Raji (cell line): ENCODE measurements around the gene PLEKHA8.
A peak's percentile ranks its signal among the peaks of the same experiment; 100 is the strongest.

Experiments
- POLR2A ChIP-seq: IDR thresholded peaks from 2 replicates; pipeline ENCODE4 v1.6.1; 2011; ENCODE audit warnings: low read depth, low read length, control low read depth; ENCODE audit not compliant: insufficient read depth

PLEKHA8 gene

DNA sequence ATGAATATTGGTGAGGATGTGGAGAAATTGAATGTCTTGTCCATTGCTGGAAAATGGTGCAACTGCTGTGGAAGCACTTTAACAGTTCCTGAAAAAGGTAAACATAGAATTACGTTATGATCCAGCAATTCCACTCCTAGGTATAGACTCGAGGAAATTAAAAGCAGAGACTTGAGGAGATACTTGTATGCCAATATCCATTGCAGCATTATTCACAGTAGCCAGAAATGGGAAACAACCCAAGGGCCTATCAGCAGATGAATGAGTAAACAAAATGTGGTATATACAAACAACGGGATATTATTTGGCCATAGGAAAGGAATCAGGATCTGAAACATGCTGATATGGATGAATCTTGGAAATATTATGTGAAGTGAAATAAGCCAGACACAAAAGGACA lies 74.1 kb downstream of the PLEKHA8 start:
- no peak for TF ChIP-seq POLR2A

DNA sequence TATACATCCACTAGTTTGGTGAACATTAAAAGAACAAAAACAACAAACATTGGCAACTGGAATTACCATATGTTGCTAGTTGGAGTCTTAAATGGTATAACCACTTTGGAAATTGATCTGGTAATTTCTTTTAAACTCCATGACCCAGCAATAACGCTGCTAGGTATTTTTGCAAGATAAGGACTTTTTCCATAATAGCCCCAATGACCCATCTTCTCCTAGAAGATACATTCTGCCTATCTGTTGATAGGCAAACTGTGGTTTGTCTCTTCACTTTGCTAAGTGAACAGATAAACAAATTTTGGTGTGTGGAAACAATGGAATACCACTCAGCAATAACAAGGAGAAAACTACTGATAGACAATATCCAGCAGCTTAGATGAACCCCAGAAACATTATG lies 75.9 kb downstream of the PLEKHA8 start:
- TF ChIP-seq POLR2A: no peak

DNA sequence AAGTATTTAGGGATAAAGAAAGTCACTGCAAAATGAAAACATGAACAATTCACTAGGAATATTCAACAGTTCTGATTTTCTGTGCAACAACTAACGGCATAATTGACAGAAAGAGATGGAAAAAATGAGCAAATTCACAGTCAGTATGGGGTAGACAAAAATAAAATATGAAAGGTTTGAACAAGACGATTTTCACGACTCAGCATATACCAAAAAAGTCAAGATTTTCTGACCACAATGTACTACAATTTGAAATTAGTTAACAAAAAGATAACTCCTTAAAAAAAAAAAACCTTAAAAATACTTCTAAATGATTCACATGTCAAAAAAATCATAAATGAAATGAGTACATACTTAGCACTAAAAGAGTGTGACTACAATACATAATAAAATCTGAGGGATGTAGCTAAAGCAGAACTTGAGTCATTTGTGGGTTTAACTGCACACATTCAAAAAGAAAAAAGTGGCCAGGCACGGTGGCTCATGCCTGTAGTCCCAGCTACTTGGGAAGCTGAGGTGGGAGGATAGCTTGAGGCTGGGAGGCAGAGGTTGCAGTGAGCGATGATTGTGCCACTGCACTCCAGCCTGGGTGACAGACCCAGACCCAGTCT lies 84.0 kb downstream of the PLEKHA8 start:
- TF ChIP-seq POLR2A: no peak

- TF ChIP-seq POLR2A: no peak
These were observed 84.9 kb downstream of the PLEKHA8 start for GRCh38 chr7:30113144-30113543.

DNA sequence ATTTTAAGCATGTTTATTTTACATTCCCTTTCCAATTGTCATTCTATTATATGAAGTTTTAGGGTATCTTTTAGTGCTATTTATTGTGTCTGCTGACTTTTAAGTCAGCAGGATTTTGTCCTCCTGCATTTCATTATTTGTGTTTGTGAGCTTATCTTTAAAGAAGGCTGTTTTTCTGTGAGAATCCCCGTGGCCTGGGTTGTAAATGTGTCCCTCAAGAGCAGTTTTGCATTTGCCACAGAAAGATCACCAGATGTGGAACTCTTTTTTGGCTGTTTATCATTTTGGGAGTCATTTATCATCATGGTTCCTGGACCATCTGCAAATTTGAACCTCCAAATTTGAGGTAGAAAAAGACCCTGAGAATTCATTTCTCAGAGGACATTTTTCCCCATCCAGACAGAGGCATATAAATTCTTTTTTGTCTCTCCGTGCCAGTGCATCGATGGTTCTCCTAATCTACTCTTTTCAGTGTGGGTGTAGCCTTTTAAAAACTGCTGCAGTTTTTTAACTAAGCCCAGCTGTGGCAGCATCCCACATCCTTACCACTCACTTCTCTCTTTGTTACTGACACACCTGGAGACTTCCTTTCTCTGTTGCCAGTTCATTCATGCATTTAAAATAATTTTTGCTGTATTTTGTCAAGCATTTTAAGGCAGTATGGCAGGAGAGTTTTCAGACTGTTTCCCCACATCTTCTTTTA lies 86.5 kb downstream of the PLEKHA8 start:
- TF ChIP-seq POLR2A: no peak

DNA sequence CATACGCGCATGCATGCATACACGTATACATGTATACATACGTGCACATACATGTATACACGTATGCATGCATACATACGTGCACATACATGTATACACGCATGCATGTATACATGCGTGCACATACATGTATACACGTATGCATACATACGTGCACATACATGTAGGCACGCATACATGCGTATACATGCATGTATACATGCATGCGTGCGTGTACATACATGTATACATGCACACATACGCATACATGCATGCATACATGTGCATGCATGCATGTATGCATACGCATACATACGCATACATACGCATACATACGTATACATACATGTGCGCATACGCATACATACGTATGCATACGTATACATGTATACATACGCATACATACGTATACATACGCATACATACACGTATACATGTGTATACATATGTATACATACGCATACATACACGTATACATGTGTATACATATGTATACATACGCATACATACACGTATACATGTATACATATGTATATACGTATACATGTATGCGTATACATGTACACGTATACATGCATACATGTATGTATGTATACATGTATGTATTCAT lies 87.6 kb downstream of the PLEKHA8 start:
- TF ChIP-seq POLR2A: no peak

DNA sequence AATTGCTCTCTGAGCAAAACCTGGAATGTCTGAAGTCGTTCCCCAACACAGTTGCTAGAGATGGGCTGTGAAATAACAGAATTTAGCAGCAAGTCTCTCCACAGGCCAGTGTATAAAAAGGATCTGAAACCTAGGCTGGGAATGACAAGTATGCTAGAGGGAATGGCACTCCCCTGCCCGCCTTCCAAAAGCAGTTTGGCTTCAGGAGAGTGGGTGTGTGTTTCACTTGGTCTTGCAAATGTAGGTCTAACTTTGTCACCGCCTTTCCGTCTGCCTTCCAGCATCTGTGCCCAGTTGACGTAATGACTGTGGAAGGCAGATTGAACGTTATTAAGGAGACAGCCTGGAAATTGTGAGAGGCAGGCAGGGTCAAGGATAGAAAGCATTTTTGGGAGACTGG lies 88.6 kb downstream of the PLEKHA8 start:
- TF ChIP-seq POLR2A: no peak

DNA sequence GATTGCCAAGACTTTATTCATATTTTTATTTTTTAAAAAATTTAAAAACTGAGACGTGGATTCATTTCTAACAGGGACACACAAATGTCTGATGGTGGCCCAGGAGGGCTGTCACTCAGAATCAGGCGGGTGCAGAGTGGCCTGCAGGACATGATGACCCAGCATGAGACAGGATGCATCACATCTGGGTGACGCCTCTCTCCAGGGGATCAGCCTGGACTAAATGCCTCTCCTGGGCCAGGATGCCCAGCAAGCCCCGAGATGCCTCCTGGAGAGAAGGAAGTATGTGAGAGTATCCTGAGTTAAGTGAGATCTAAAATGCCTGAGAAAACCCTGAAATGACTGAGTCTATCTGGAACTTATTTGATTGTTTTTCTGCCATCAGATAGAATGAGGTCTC lies 89.7 kb downstream of the PLEKHA8 start:
- no peak for TF ChIP-seq POLR2A

GRCh38 chr7:30119890-30120577 lies 91.8 kb downstream of the PLEKHA8 start:
- TF ChIP-seq POLR2A: no peak

- TF ChIP-seq POLR2A: 0 out of 2 replicates have a peak, but pooled peaks have one; percentile 19
These were observed 105.8 kb downstream of the PLEKHA8 start for GRCh38 chr7:30133736-30134610.

GRCh38 chr7:30134611-30135300 lies 106.5 kb downstream of the PLEKHA8 start, which contains the start of gene MTURN:
Gene MTURN (plus strand): TSS chr7:30134986. CDS start chr7:30135137, 151 bp downstream.
- TF ChIP-seq POLR2A: peak; percentile 38; the same call in 1 of the 2 replicates

DNA sequence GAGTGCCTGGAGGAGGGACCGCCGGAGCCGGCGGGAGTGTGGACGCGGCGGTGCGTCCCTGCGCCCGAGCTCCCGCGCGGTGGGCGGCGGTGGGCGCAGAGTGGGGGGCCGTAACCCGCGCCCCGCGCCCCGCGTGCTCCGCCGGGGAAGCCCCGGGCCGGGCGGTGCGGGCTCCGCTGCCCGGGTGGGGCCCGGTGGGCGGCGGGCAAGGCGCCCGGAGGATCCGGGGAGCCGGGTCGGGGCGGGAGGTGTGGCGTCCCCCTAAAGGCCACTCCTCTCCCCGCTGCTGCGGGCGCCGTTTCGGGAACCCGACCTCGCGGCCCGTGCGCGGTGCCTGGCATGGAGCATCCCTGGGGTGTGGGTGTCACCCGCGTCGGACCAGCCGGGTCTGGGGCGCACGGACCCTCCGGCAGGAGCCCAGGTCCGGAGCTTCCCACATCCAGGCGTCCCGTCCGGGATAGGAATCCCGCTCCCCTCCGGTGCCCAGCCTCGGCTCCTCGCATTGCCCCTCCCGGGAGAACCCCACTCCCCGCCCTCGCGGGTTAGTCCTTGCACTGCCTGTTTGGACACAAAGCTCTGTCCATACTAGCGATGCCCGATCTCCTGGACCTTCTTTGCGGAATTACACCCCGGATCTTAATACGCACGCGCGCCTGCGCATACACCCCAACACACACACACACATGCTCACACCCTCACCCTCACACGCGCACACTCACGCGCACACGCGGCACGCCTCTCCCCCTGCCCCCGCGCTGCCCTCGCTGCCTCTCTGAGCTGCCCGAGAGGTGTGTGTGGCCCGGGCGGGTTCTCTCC lies 107.3 kb downstream of the PLEKHA8 start:
- TF ChIP-seq POLR2A: no peak

DNA sequence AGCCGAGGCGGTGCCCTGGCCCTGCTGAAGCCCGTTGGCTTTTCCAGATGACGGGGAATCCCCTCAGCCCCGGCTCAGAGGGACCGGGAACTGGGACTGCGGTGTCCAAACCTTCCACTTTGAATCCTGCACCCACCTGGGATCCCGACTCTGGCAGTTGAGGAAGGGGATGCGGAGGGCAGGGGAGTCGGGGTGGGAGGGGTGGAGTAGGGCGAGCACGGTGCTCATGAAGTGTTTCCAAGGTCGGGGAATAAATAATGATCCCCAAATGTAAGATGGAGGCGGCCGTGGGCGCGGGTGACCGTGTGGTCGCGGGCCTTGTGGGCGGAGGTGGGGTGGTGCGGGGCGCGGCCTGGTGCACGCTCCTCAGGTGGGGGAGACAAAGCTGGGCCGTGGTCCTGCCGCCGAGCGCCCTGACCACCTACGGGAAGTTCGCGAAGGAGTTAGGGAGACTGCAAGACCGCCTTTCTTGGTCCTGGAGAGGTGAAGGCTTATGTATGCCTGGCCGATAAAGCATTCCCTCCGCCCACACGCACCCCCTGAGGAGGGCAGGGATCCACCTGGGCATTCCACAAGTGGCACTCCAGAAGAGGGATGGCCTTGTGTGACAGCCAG lies 108.0 kb downstream of the PLEKHA8 start:
- no peak for TF ChIP-seq POLR2A
